ENCODE data around the gene HOXB7.

DNA sequence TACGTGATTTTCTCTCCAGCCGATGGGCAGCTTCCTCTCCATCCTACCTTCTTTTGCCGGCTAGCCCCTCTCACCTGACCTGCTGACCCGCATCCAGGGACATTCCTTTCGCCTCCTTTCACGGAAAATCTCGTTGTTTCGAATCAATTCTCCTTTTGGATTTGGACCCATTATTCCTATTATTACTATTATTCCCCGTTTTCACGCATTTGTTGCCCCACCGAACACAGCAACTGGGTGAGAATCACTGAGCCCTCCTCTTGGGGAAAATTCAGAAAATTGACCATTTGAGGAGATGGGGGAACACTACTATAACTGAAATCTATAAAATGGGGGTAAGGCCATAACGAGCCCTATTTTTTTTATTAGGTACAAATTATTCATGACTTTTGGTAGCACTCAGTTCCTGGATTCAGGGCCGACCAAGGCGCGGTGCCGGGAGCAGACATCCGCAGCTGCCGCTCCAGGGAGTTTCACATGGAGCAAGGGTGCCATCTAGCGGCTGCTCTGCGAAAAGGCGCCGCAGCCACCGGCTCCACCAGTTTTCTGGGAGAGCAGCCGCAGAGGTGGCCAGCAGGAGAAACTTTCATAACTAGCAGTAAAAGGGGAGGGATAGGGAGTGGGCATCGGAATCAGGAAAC, 7.6 kb upstream of the HOXB7 start:
- TF ChIP-seq CTCF (IDR thresholded peaks at IDR 0.05) (peak; percentile 81 to 92 (median 90)), POLR2A (IDR thresholded peaks at IDR 0.05) (no peak), EP300 (IDR thresholded peaks at IDR 0.05) (no peak)
